IMR-90 (cell line): ENCODE data around the gene ACAP2. TPM values are rescaled to one million over a fixed set of nuclear protein-coding genes. Genes with fewer than 3 reads are reported as not detected.

ENCODE experiments used
- ATAC-seq: fragments of 200-7000 bp; cut with Tn5 transposase; 2 replicates; pipeline ENCODE4 v1.9.1; 2020; ENCODE audit warnings: low read depth, mild to moderate bottlenecking, moderate library complexity
- BruUV-seq: library from RNA; stranded (reverse); fragments of 400-500 nt; replicated peaks from 2 replicates; lab custom pipeline; 2021; lab: Mats Ljungman, UMichigan
- CTCF ChIA-PET: fragments of 300-600 bp; formaldehyde crosslinking; extraction: SDS; loops from one replicate; lab custom pipeline; 2021; ENCODE audit warnings: antibody characterized with exemption; lab: Yijun Ruan, JAX
- POLR2A ChIA-PET: fragments of 300-600 bp; sonication (Branson Sonifier 250); formaldehyde crosslinking; loops from one replicate; lab custom pipeline; 2022; ENCODE audit warnings: antibody characterized with exemption; ENCODE audit not compliant: unreplicated experiment; lab: Charles Lee
- DNase-seq: peaks from one replicate; pipeline ENCODE4 v3.0.0; 2013
- H2AFZ ChIP-seq: replicated peaks from 2 replicates; pipeline ENCODE3; 2013; ENCODE audit warnings: low read length, mild to moderate bottlenecking; ENCODE audit not compliant: poor library complexity
- H2AK5ac ChIP-seq: 2 replicates; pipeline ENCODE4 v1.6.1; 2013; ENCODE audit warnings: low read depth, low read length, inconsistent platforms
- H2AK9ac ChIP-seq: replicated peaks from 2 replicates; pipeline ENCODE3; 2013; ENCODE audit warnings: mild to moderate bottlenecking, low read depth, low read length, moderate library complexity; ENCODE audit not compliant: poor library complexity
- H2BK120ac ChIP-seq: 2 replicates; pipeline ENCODE4 v1.6.1; 2013; ENCODE audit warnings: low read depth, low read length, inconsistent platforms
- H2BK15ac ChIP-seq: 3 replicates; pipeline ENCODE4 v1.6.1; 2013; ENCODE audit warnings: low read depth, low read length, inconsistent platforms
- H2BK20ac ChIP-seq: 2 replicates; pipeline ENCODE4 v1.6.1; 2013; ENCODE audit warnings: low read depth, mild to moderate bottlenecking, inconsistent platforms, low read length, moderate library complexity
- H2BK5ac ChIP-seq: 2 replicates; pipeline ENCODE4 v1.6.1; 2013; ENCODE audit warnings: mild to moderate bottlenecking, low read depth, low read length, inconsistent platforms; ENCODE audit not compliant: poor library complexity, severe bottlenecking
- H3K14ac ChIP-seq: replicated peaks from 2 replicates; pipeline ENCODE4 v1.6.1; 2013; ENCODE audit warnings: low read depth, low read length, inconsistent platforms
- H3K18ac ChIP-seq: 2 replicates; pipeline ENCODE4 v1.6.1; 2013; ENCODE audit warnings: low read depth, low read length, control low read depth
- H3K23ac ChIP-seq: 2 replicates; pipeline ENCODE4 v1.6.1; 2013; ENCODE audit warnings: low read depth, low read length, inconsistent platforms
- H3K27ac ChIP-seq: 2 replicates; pipeline ENCODE4 v1.5.1; 2013; ENCODE audit warnings: mild to moderate bottlenecking, control low read depth, low read length; ENCODE audit not compliant: insufficient read depth
- H3K27me3 ChIP-seq: 2 replicates; pipeline ENCODE4 v1.6.1; 2013; ENCODE audit warnings: low read length; ENCODE audit not compliant: control insufficient read depth, insufficient read depth
- H3K36me3 ChIP-seq: 2 replicates; pipeline ENCODE4 v1.6.1; 2013; ENCODE audit warnings: low read length, mixed read lengths; ENCODE audit not compliant: control insufficient read depth, insufficient read depth
- H3K4ac ChIP-seq: 2 replicates; pipeline ENCODE4 v1.6.1; 2013; ENCODE audit warnings: low read depth, low read length, inconsistent platforms
- H3K4me1 ChIP-seq: 2 replicates; pipeline ENCODE4 v1.6.1; 2013; ENCODE audit warnings: low read length, mixed read lengths; ENCODE audit not compliant: control insufficient read depth, insufficient read depth
- H3K4me2 ChIP-seq: 2 replicates; pipeline ENCODE4 v1.6.1; 2013; ENCODE audit warnings: low read depth, mild to moderate bottlenecking, control low read depth, low read length, moderate library complexity
- H3K4me3 ChIP-seq: 2 replicates; pipeline ENCODE4 v1.5.1; 2013; ENCODE audit warnings: low read depth, mild to moderate bottlenecking, control low read depth, low read length, moderate library complexity; ENCODE audit not compliant: insufficient read depth
- H3K56ac ChIP-seq: 2 replicates; pipeline ENCODE4 v1.6.1; 2013; ENCODE audit warnings: low read length, inconsistent platforms; ENCODE audit not compliant: insufficient read depth; ENCODE audit errors: extremely low read depth
- H3K79me1 ChIP-seq, 2 experiments: 2 replicates each; pipeline ENCODE4 v1.6.1; 2013; ENCODE audit warnings: low read length in 2 of 2, inconsistent platforms in 1 of 2, low read depth in 1 of 2
- H3K9ac ChIP-seq: 2 replicates; pipeline ENCODE4 v1.6.1; 2013; ENCODE audit warnings: low read depth, low read length, control low read depth
- H3K9me1 ChIP-seq: 2 replicates; pipeline ENCODE4 v1.6.1; 2013; ENCODE audit warnings: low read length, inconsistent platforms; ENCODE audit not compliant: insufficient read depth
- H3K9me3 ChIP-seq: 2 replicates; pipeline ENCODE4 v1.6.1; 2013; ENCODE audit warnings: low read length; ENCODE audit not compliant: control insufficient read depth, insufficient read depth
- H4K20me1 ChIP-seq: 2 replicates; pipeline ENCODE4 v1.6.1; 2013; ENCODE audit warnings: low read length, inconsistent platforms; ENCODE audit not compliant: insufficient read depth
- H4K5ac ChIP-seq: 2 replicates; pipeline ENCODE4 v1.6.1; 2013; ENCODE audit warnings: mild to moderate bottlenecking, low read depth, low read length, control low read depth
- H4K8ac ChIP-seq, 2 experiments: 2 replicates each; pipeline ENCODE4 v1.6.1; 2013; ENCODE audit warnings: low read depth in 2 of 2, low read length in 2 of 2, control low read depth in 1 of 2, inconsistent platforms in 1 of 2
- H4K91ac ChIP-seq: 2 replicates; pipeline ENCODE4 v1.6.1; 2013; ENCODE audit warnings: low read depth, low read length, inconsistent platforms; ENCODE audit not compliant: insufficient read depth
- BHLHE40 ChIP-seq: fragments of 150-350 bp; IDR thresholded peaks from 2 replicates; pipeline ENCODE4 v1.6.1; 2016; ENCODE audit warnings: mild to moderate bottlenecking, low read depth, low read length
- CEBPB ChIP-seq: IDR thresholded peaks from 2 replicates; pipeline ENCODE4 v1.6.1; 2012; ENCODE audit warnings: low read depth, low read length, improper control_type of control experiment
- CHD1 ChIP-seq: IDR thresholded peaks from 2 replicates; pipeline ENCODE4 v1.6.1; 2012; ENCODE audit warnings: low read depth, low read length, improper control_type of control experiment
- CTCF ChIP-seq: conservative IDR thresholded peaks from 2 replicates; pipeline ENCODE4 v1.5.1; 2012; ENCODE audit warnings: mild to moderate bottlenecking, low read depth, low read length, improper control_type of control experiment
- ELK1 ChIP-seq: fragments of 150-350 bp; IDR thresholded peaks from 2 replicates; pipeline ENCODE4 v1.6.1; 2016; ENCODE audit warnings: low read depth, mild to moderate bottlenecking, low read length, moderate library complexity, borderline replicate concordance
- FOS ChIP-seq: fragments of 150-350 bp; IDR thresholded peaks from 2 replicates; pipeline ENCODE4 v1.6.1; 2016; ENCODE audit warnings: low read depth, low read length
- MAFK ChIP-seq: IDR thresholded peaks from 2 replicates; pipeline ENCODE4 v1.6.1; 2012; ENCODE audit warnings: low read depth, low read length, improper control_type of control experiment
- MAZ ChIP-seq: IDR thresholded peaks from 2 replicates; pipeline ENCODE4 v1.6.1; 2012; ENCODE audit warnings: low read depth, mild to moderate bottlenecking, low read length, improper control_type of control experiment, moderate library complexity, borderline replicate concordance
- MXI1 ChIP-seq: IDR thresholded peaks from 2 replicates; pipeline ENCODE4 v1.6.1; 2012; ENCODE audit warnings: low read depth, mild to moderate bottlenecking, low read length, moderate library complexity, borderline replicate concordance
- POLR2A ChIP-seq: IDR thresholded peaks from 2 replicates; pipeline ENCODE4 v1.6.1; 2012; ENCODE audit warnings: mild to moderate bottlenecking, low read depth, low read length
- RAD21 ChIP-seq: IDR thresholded peaks from 2 replicates; pipeline ENCODE4 v1.6.1; 2012; ENCODE audit warnings: low read length, improper control_type of control experiment
- RCOR1 ChIP-seq: IDR thresholded peaks from 2 replicates; pipeline ENCODE4 v1.6.1; 2012; ENCODE audit warnings: mild to moderate bottlenecking, low read length, improper control_type of control experiment; ENCODE audit not compliant: insufficient replicate concordance
- RFX5 ChIP-seq: IDR thresholded peaks from 2 replicates; pipeline ENCODE4 v1.8.0; 2012; ENCODE audit warnings: low read depth, mild to moderate bottlenecking, low read length, moderate library complexity
- SMC3 ChIP-seq: fragments of 150-350 bp; IDR thresholded peaks from 2 replicates; pipeline ENCODE4 v1.6.1; 2016; ENCODE audit warnings: low read depth, mild to moderate bottlenecking, antibody characterized with exemption, low read length, moderate library complexity
- USF2 ChIP-seq: fragments of 150-350 bp; IDR thresholded peaks from 2 replicates; pipeline ENCODE4 v1.6.1; 2017; ENCODE audit warnings: mild to moderate bottlenecking, antibody characterized with exemption, low read length, low read depth
- WGBS, 2 experiments: methylation state at CpG; one replicate each; pipeline versions ENCODE4 v1.1.5 to v1.1.7; 2013; ENCODE audit warnings: missing lambda C conversion rate in 2 of 2; ENCODE audit not compliant: insufficient read length in 1 of 2; ENCODE audit errors: extremely low coverage in 2 of 2; 5-methylcytosine and 5-hydroxymethylcytosine counted together
- dilution Hi-C: fragments of 300-500 bp; cut with HindIII; formaldehyde crosslinking; loops from one replicate; pipeline ENCODE4 v1.14.3; 2018; ENCODE audit warnings: low sequenced_read_pairs; ENCODE audit not compliant: unreplicated experiment
- in situ Hi-C: fragments of 300-500 bp; cut with MboI; formaldehyde crosslinking; loops from 3 replicates; pipeline ENCODE4 v1.14.3; 2019; ENCODE audit warnings: low sequenced_read_pairs, inconsistent platforms, mixed read lengths
- intact Hi-C: fragments of 100-400 bp; cut with micrococcal nuclease; formaldehyde crosslinking; loops from 2 replicates; pipeline ENCODE4 v1.10.0; 2022
- polyA plus RNA-seq, 3 experiments: library from polyadenylated mRNA; depleted of rRNA; stranded (reverse); fragments of >200 nt; gene quantifications; 2 replicates each; pipeline ENCODE4 v1.2.3, GENCODE V29; 2012; ENCODE audit warnings: low replicate concordance in 1 of 3
- total RNA-seq: library from RNA; depleted of rRNA; stranded (reverse); fragments of >200 nt; gene quantifications from 2 replicates; pipeline ENCODE4 v1.2.3, GENCODE V29; 2012

Gene ACAP2
- total and polyA plus RNA-seq, 2 of the 4 experiments (the other 2 are of a cell fraction), result 11.9 to 35.1 TPM

GRCh38 chr3:195282961-195283360, 159.9 kb downstream of the ACAP2 start:
- ATAC-seq, result no peak; the same call in 1 of the 2 replicates

More at GRCh38 chr3:195282961-195283360, 159.9 kb downstream of the ACAP2 start:
- BruUV-seq, result no TSS peak
- Histone ChIP-seq H4K8ac (peak overlapping the region in 1 of 2 experiments; percentile 36; a peak in 1 of 4 replicates), H2AFZ (no peak overlapping the region), H3K27me3 (no peaks in the 10 kb centered on the region), H4K20me1 (no peaks in the 10 kb centered on the region; the same call in 1 of the 2 replicates), H3K56ac (no peak overlapping the region), H2BK20ac (peak overlapping the region; percentile 54; the same call in 1 of the 2 replicates), H4K5ac (no peak overlapping the region), H2AK9ac (no peak overlapping the region), H2AK5ac (0 out of 2 replicates have a peak overlapping the region, but pooled peaks have one; percentile 45), H3K4ac (peak overlapping the region; percentile 48), H2BK5ac (no peak overlapping the region), H4K91ac (peak overlapping the region; percentile 6; the same call in 1 of the 2 replicates), H3K36me3 (peaks cover 8% of the 10 kb centered on the region), H3K4me3 (no peak overlapping the region), H3K27ac (no peak overlapping the region), H3K79me1 (peaks cover 0 to 4% of the 10 kb centered on the region in 2 experiments; a peak in 1 of 4 replicates), H3K9ac (no peak overlapping the region), H3K4me2 (peak overlapping the region; percentile 64; the same call in 1 of the 2 replicates), H3K9me1 (peaks cover 7% of the 10 kb centered on the region), H3K18ac (peak overlapping the region; percentile 24), H2BK15ac (no peak overlapping the region), H3K9me3 (no peaks in the 10 kb centered on the region), H2BK120ac (peak overlapping the region; percentile 52; the same call in 1 of the 2 replicates), H3K4me1 (peaks cover 8% of the 10 kb centered on the region), H3K23ac (peak overlapping the region; percentile 81), H3K14ac (no peak overlapping the region)
- POLR2A ChIA-PET, result no interaction called here
- DNase-seq, result no peak
- in situ Hi-C loops (no loop called here), intact Hi-C loops (no loop called here), dilution Hi-C loops (no loop called here)
- WGBS, 2 experiments, result no CpG with 5 or more reads among the region's 8 CpGs
- TF ChIP-seq SMC3, result no peak
- TF ChIP-seq POLR2A, result no peak
- TF ChIP-seq RFX5, result no peak
- no peak for TF ChIP-seq MAFK
- TF ChIP-seq USF2, result no peak
- no peak for TF ChIP-seq RCOR1
- TF ChIP-seq MAZ, result no peak
- TF ChIP-seq BHLHE40, result no peak
- no peak for TF ChIP-seq CTCF
- no peak for TF ChIP-seq CEBPB
- no peak for TF ChIP-seq CHD1
- TF ChIP-seq FOS, result no peak
- no peak for TF ChIP-seq MXI1
- TF ChIP-seq RAD21, result no peak
- TF ChIP-seq ELK1, result no peak
- CTCF ChIA-PET, result interaction anchor here (1.4 kb wide), 1 partner anchor 12 kb away, joined by 4 read pairs; the partner anchor contains the start of gene XXYLT1
